AG04450 (cell line): Measurements from ENCODE around the gene ALPK1. TPM values are rescaled to one million over a fixed set of nuclear protein-coding genes. Genes with fewer than 3 reads are reported as not detected.

Experiments
- CTCF ChIA-PET: fragments of 300-600, 350-600 bp; formaldehyde crosslinking; extraction: SDS; loops from one replicate; lab custom pipeline; 2022; ENCODE audit warnings: antibody characterized with exemption, inconsistent platforms; lab: Charles Lee
- POLR2A ChIA-PET: fragments of 350-600 bp; formaldehyde crosslinking; extraction: SDS; loops from one replicate; lab custom pipeline; 2021; ENCODE audit warnings: antibody characterized with exemption, inconsistent platforms; lab: Yijun Ruan, JAX
- DNase-seq: peaks from one replicate; pipeline ENCODE4 v3.0.0-alpha.2; 2011; ENCODE audit warnings: low read depth, low spot score
- H3K27ac ChIP-seq: one replicate; pipeline ENCODE4 v1.5.1; 2012; ENCODE audit warnings: low read depth, low read length, control low read depth
- H3K27me3 ChIP-seq: one replicate; pipeline ENCODE4 v1.6.0; 2012; ENCODE audit warnings: low read length; ENCODE audit not compliant: control insufficient read depth, insufficient read depth
- H3K4me3 ChIP-seq: 2 replicates; pipeline ENCODE4 v1.5.1; 2011; ENCODE audit warnings: mild to moderate bottlenecking, low read depth, low read length, control low read depth
- H3K9me3 ChIP-seq: 2 replicates; pipeline ENCODE4 v1.5.1; 2012; ENCODE audit warnings: low read length; ENCODE audit not compliant: control insufficient read depth, insufficient read depth
- polyA plus RNA-seq: library from polyadenylated mRNA; depleted of rRNA; stranded (reverse); fragments of >200 nt; gene quantifications from 2 replicates; pipeline ENCODE4 v1.2.3, GENCODE V29; 2011
- TF ChIP-seq, protein P1 (sequence below): IDR thresholded peaks from 2 replicates; pipeline ENCODE4 v1.5.1; 2011; ENCODE audit warnings: low read depth, low read length, control low read depth, inconsistent platforms

ALPK1 gene
- polyA plus RNA-seq, 1 experiment = 14.0 TPM

DNA sequence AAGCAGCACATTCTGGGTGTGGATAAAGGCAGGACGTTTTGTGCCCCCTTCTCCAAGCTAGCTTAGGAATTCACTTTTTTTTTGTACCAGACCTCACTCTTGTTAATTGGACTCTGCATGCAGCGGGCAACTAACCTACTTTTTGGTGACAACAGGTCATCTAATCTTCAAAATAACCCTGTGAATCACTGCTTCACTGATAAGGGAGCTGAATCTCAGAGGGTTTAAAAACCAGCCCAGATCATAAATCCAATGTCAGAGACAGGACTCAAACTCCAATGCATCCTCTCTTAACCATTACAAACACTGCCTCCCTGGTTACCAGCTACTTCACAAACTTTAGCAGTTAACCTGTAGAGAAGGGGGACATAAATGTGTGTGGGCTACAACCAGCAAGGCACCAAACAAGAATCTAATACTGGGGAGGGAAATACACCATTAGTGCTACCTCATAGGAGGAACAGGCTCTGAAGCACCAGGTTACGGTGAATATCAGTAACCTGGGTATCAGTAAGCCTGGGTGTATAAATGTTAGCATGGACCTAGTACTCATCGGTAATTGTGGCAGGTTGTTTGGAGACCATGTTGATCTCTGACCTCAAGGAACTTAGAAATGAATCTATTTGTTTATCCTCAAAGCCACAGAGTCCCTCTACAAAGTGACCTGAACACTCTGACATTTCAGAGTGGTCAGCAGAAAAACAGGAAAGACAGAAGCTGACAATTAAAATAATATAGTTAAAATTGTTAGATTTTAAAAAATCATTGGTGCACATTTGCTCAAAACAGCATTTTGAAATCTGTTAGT is 14.1 kb upstream of the ALPK1 start:
- ChIA-PET POLR2A (no interaction called here), CTCF (interaction anchor here (0.6 to 1.1 kb wide), 2 partner anchors 16 to 83 kb away, joined by 3 read pairs; no protein-coding TSS in a partner anchor)
- Histone ChIP-seq H3K27ac (no peak overlapping the region), H3K4me3 (no peak overlapping the region), H3K27me3 (no peaks in the 10 kb centered on the region), H3K9me3 (no peaks in the 10 kb centered on the region; the same call in 1 of the 2 replicates)
- no peak for DNase-seq
- TF ChIP-seq, protein P1, sequence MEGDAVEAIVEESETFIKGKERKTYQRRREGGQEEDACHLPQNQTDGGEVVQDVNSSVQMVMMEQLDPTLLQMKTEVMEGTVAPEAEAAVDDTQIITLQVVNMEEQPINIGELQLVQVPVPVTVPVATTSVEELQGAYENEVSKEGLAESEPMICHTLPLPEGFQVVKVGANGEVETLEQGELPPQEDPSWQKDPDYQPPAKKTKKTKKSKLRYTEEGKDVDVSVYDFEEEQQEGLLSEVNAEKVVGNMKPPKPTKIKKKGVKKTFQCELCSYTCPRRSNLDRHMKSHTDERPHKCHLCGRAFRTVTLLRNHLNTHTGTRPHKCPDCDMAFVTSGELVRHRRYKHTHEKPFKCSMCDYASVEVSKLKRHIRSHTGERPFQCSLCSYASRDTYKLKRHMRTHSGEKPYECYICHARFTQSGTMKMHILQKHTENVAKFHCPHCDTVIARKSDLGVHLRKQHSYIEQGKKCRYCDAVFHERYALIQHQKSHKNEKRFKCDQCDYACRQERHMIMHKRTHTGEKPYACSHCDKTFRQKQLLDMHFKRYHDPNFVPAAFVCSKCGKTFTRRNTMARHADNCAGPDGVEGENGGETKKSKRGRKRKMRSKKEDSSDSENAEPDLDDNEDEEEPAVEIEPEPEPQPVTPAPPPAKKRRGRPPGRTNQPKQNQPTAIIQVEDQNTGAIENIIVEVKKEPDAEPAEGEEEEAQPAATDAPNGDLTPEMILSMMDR = no peak

DNA sequence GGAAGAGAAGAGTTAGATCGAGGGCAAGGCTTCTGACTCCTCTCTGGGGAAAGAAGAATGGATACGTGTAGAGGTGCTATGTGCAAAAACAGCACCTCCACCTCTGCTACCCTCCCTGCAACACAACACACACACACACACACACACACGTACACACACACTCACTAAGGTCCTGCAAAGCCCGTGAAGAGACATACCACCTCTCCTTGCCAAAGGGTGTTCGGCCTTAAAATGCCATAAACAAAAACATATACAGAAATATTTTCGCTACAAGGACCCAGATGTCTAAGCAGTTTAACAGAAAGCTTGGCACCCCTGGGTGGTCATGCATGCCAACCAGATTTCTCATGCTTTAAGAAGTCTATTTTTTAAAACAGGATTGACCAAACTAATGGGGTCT is 13.0 kb upstream of the ALPK1 start:
- POLR2A ChIA-PET = no interaction called here
- CTCF ChIA-PET = interaction anchor here (0.6 to 1.4 kb wide), 3 partner anchors 17 to 184 kb away, joined by 3 to 4 read pairs (median 3); no protein-coding TSS in a partner anchor

DNA sequence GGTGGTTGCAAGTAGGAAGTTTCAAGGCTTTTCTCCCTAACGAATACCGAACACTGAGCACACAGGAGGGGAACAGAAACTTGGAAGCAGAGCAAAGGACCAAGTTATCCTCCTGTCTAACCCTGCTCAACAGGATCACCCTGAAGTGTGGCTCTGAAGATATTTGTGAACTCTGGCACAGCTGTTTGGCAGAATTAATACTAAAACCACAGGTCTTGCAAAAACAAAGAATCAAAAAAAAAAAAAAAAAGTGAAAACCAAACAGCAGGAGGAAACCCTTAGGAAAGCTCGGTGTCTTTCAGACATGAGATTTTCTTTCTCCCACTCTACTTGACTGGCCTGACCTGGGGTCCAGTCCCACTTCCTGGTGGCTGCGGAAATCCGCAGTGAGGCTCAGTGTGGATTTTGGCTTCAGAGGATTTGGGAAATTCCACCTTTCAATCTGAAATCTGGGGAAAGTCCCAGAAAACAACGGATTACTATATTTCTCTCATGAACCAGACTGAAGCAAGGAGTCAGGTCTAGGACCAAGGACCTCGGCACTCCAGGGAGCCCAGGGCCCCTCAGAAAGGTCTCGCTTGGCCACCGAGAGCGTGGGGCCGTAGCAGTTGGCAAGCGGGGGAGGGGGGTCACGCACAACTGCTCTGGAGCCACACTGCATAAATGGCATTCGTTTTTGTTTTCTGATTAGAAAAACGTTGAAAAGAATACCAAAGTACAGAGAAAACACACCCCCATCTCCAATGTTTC is 12.3 kb upstream of the ALPK1 start:
- TF ChIP-seq, protein P1 = no peak
- POLR2A ChIA-PET = interaction anchor here (0.6 to 0.7 kb wide), 2 partner anchors 11 to 246 kb away, joined by 3 read pairs; no protein-coding TSS in a partner anchor
- DNase-seq = no peak
- H3K27me3 ChIP-seq = no peaks in the 10 kb centered on the region
- peak overlapping the region; percentile 79 for H3K4me3 ChIP-seq
- CTCF ChIA-PET = interaction anchor here (0.6 to 1.4 kb wide), 5 partner anchors 18 to 349 kb away, joined by 3 to 4 read pairs (median 3); no protein-coding TSS in a partner anchor
- H3K27ac ChIP-seq = peak overlapping the region; percentile 47
- no peaks in the 10 kb centered on the region; the same call in 1 of the 2 replicates for H3K9me3 ChIP-seq

More for the DNA sequence above, 13.0 kb upstream of the ALPK1 start:
- H3K27ac ChIP-seq = peak overlapping the region; percentile 24
- peak overlapping the region; percentile 79 for H3K4me3 ChIP-seq
- no peaks in the 10 kb centered on the region; the same call in 1 of the 2 replicates for H3K9me3 ChIP-seq
- DNase-seq = no peak
- TF ChIP-seq, protein P1 = no peak
- H3K27me3 ChIP-seq = no peaks in the 10 kb centered on the region

DNA sequence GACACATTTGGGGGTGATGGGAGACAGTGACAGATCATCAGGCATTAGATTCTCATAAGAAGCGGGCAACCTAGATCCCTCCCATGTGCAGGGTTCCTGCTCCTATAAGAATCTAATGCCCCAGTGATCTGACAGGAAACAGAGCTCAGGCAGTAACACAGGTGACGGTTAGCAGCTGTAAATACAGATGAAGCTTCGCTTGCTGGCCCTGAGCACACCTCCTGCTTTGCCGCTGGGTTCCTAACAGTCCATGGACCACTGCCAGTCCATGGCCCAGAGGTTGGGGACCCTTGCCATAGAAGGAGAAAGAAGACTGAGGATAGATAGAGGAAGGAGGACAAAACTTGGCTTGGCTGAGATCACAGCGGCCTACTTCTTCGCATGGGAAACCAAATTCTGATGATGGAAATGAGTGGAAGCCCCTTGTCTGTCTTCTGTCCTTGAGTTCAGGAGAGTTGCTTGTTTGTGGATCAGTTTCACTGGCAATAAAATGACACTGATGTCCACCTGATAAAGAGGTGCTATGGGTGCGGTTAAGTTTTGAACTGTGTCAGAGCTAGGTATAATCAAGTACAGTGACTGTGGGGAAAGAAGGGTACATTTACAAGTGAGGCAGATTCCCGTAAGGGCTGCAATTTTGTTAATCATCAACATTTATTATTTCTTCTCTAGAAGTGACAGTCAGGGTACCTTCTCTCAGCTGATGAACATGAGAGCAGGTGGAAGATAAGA is 9.7 kb upstream of the ALPK1 start:
- POLR2A ChIA-PET = no interaction called here

More for the DNA sequence above, 9.7 kb upstream of the ALPK1 start:
- H3K4me3 ChIP-seq = no peak overlapping the region
- no peak for DNase-seq
- CTCF ChIA-PET = interaction anchor here (1.1 to 2.2 kb wide), 2 partner anchors 35 to 40 kb away, joined by 3 to 8 read pairs; no protein-coding TSS in a partner anchor
- TF ChIP-seq, protein P1 = no peak
- H3K9me3 ChIP-seq = no peaks in the 10 kb centered on the region; the same call in 1 of the 2 replicates
- H3K27ac ChIP-seq = no peak overlapping the region
- H3K27me3 ChIP-seq = no peaks in the 10 kb centered on the region
